ENCODE measurements around the gene GALNT10. TPM values are rescaled to one million over a fixed set of nuclear protein-coding genes. Genes with fewer than 3 reads are reported as not detected.
A peak's percentile ranks its signal among the peaks of the same experiment; 100 is the strongest.

GALNT10 gene
- total and polyA plus RNA-seq, 2 of the 8 experiments (the other 6 are each of a cell fraction or from before 2014, with no cell fraction given) = 4.6 to 15.5 TPM

DNA sequence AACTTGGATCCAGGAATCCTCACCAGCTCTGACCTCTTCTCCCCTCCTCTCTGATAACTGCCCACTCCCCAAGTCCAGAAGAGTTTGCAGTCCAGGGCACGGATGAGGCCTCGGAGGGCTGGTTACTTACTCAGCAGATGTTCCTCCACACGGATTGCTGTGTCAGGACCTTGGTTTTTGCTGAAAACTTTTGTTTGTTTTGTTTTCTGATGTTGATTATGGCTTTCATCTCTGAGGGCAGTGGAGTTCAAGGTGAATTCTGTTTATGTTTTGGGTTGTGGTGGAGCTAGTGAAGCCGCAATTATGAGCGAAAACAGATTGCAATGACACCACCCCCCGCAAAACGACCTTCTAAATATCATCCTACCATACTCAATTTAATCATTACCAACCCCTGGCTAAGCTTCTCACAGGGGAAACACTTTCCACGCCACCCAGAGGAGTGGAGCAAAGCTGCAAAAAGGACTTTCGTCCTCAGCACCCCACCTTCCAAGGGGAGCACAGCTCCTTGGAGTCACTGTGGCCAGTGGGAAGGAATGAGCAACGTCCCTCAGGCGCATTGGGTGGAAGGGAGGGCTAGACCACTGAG lies 162.5 kb downstream of the GALNT10 start:
- H3K4me2 ChIP-seq (ENCODE audit: insufficient read depth in 1 of 2, low read depth in 2 of 2, low read length in 2 of 2) = no peak overlapping the region
- ChIA-PET POLR2A (ENCODE audit: partially characterized antibody) (no interaction called here), CTCF (ENCODE audit: partially characterized antibody) (interaction anchor here (0.7 to 1.5 kb wide), 5 partner anchors 15 to 196 kb away, joined by 3 to 6 read pairs (median 3); no protein-coding TSS in a partner anchor)
- H3K18ac ChIP-seq (ENCODE audit: extremely low read depth, low read length) = no peak overlapping the region
- no peak overlapping the region for H4K5ac ChIP-seq (ENCODE audit: insufficient read length, low read depth, low read length)
- no peak overlapping the region for H2BK5ac ChIP-seq (ENCODE audit: low read depth, low read length)
- H3K4ac ChIP-seq (replicated peaks; ENCODE audit: insufficient read length, low read depth, low read length) = no peak overlapping the region
- H2BK12ac ChIP-seq (ENCODE audit: low read depth, low read length) = no peak overlapping the region
- no peaks in the 10 kb centered on the region for H3K79me2 ChIP-seq (ENCODE audit: control insufficient read depth in 1 of 2, insufficient read depth in 2 of 2, low read length in 2 of 2)
- H2AK5ac ChIP-seq (ENCODE audit: low read depth, low read length) = no peak overlapping the region
- no peak overlapping the region for H3K14ac ChIP-seq (ENCODE audit: insufficient read length)
- H3K79me1 ChIP-seq (ENCODE audit: low read depth, low read length) = no peaks in the 10 kb centered on the region
- FAIRE-seq (no peak), DNase-seq (ENCODE audit: low read depth in 1 of 2, low spot score in 2 of 2) (no peak)
- no peak overlapping the region for H4K8ac ChIP-seq (ENCODE audit: extremely low read depth, insufficient read depth, low read length)
- no peak overlapping the region for H3K56ac ChIP-seq (replicated peaks; ENCODE audit: insufficient read length, low read depth, low read length)
- H2AFZ ChIP-seq (ENCODE audit: low read length) = no peak overlapping the region
- no peaks in the 10 kb centered on the region for H3K36me3 ChIP-seq (ENCODE audit: control insufficient read depth in 2 of 4, insufficient read depth in 4 of 4, low read length in 3 of 4)
- no peak overlapping the region for H3K4me3 ChIP-seq (ENCODE audit: extremely low read depth in 1 of 4, insufficient read depth in 2 of 4, low read depth in 3 of 4, low read length in 4 of 4)
- H4K91ac ChIP-seq (replicated peaks; ENCODE audit: insufficient read length, low read length) = no peak overlapping the region
- H2BK120ac ChIP-seq (replicated peaks; ENCODE audit: low read depth, low read length) = no peak overlapping the region
- H3K4me1 ChIP-seq (replicated peaks in 1 of 4; ENCODE audit: control insufficient read depth in 3 of 4, insufficient read depth in 4 of 4, low read length in 3 of 4) = 0 out of 7 replicates have a peak, but pooled peaks cover 0 to 5% (median 0%) of the 10 kb centered on the region in 4 experiments
- H3K23ac ChIP-seq (ENCODE audit: insufficient read length) = no peak overlapping the region
- no peak overlapping the region for H3K27ac ChIP-seq (ENCODE audit: low read depth, low read length)
- H3K27me3 ChIP-seq (replicated peaks in 1 of 4; ENCODE audit: control insufficient read depth in 3 of 4, extremely low read depth in 1 of 4, insufficient read depth in 3 of 4, low read length in 3 of 4) = no peaks in the 10 kb centered on the region
- H3K9ac ChIP-seq (replicated peaks in 1 of 4; ENCODE audit: extremely low read depth in 1 of 4, low read depth in 3 of 4, low read length in 3 of 4) = no peak overlapping the region
- H2BK15ac ChIP-seq (ENCODE audit: low read length) = 0 out of 2 replicates have a peak overlapping the region, but pooled peaks have one; percentile 48
- WGBS, 2 experiments (ENCODE audit: extremely low coverage in 1 of 2, insufficient coverage in 1 of 2, insufficient read length in 1 of 2, insufficient replicate concordance in 2 of 2, low coverage in 1 of 2, low lambda C conversion rate in 2 of 2, missing lambda C conversion rate in 1 of 2) = 92% methylated on average over 10 of the region's 11 CpGs; no CpG with 5 or more reads in 1 of the 2 experiments
- no peaks in the 10 kb centered on the region for H4K20me1 ChIP-seq (replicated peaks in 1 of 2; ENCODE audit: control insufficient read depth in 1 of 2, insufficient read depth in 2 of 2, low read length in 2 of 2)
- H2BK20ac ChIP-seq (ENCODE audit: low read length) = no peak overlapping the region
- no peaks in the 10 kb centered on the region for H3K23me2 ChIP-seq (ENCODE audit: low read depth, low read length)
- H3K9me3 ChIP-seq (ENCODE audit: insufficient read depth in 2 of 2, low read depth in 1 of 2, low read length in 1 of 2) = no peaks in the 10 kb centered on the region
- TF ChIP-seq KDM1A (IDR thresholded peaks at IDR 0.05; ENCODE audit: borderline replicate concordance, low read length) (no peak), POLR2A (IDR thresholded peaks at IDR 0.05; ENCODE audit: control extremely low read depth in 1 of 2, low read depth in 2 of 2, low read length in 2 of 2) (no peak), SRF (IDR thresholded peaks at IDR 0.05; ENCODE audit: low read depth, low read length) (no peak), NRF1 (IDR thresholded peaks at IDR 0.05; ENCODE audit: low read depth, low read length) (no peak), RXRA (IDR thresholded peaks at IDR 0.05; ENCODE audit: insufficient read depth, low read depth, low read length) (no peak), YY1 (IDR thresholded peaks at IDR 0.05; ENCODE audit: low read depth, low read length) (no peak), HDAC2 (IDR thresholded peaks at IDR 0.05; ENCODE audit: borderline replicate concordance in 1 of 2, low read depth in 2 of 2, low read length in 2 of 2) (no peak), RFX5 (IDR thresholded peaks at IDR 0.05; ENCODE audit: borderline replicate concordance, low read depth, low read length) (no peak), RAD21 (IDR thresholded peaks at IDR 0.05 in 1 of 2, conservative IDR thresholded peaks at IDR 0.05 in 1 of 2; ENCODE audit: low read depth in 2 of 2, low read length in 2 of 2) (no peak), CHD1 (IDR thresholded peaks at IDR 0.05; ENCODE audit: low read depth, low read length) (no peak), SP1 (IDR thresholded peaks at IDR 0.05; ENCODE audit: low read depth, low read length) (no peak), BACH1 (IDR thresholded peaks at IDR 0.05; ENCODE audit: low read length) (no peak), KDM5A (IDR thresholded peaks at IDR 0.05; ENCODE audit: low read length) (no peak), KDM4A (IDR thresholded peaks at IDR 0.05; ENCODE audit: low read depth, low read length, severe bottlenecking) (no peak)
